SK-N-SH treated with all-trans-retinoic acid at 6 μM for 48 hours (cell line): ENCODE measurements around the gene PRXL2B.

Source experiments
- ATAC-seq: fragments of 200-7000 bp; cut with Tn5 transposase; 3 replicates; pipeline ENCODE4 v1.9.1; 2020; ENCODE audit warnings: mild to moderate bottlenecking, moderate library complexity
- ARNTL ChIP-seq: fragments of 450-650 bp; formaldehyde crosslinking; IDR thresholded peaks from 2 replicates; pipeline ENCODE4 v1.5.0; 2020; ENCODE audit warnings: low read depth, mild to moderate bottlenecking, moderate library complexity, borderline replicate concordance
- BACH2 ChIP-seq: fragments of 250-450 bp; sonication (Bioruptor Pico); IDR thresholded peaks from 2 replicates; pipeline ENCODE4 v1.9.0; 2021; ENCODE audit warnings: mild to moderate bottlenecking, borderline replicate concordance
- ESRRG ChIP-seq: fragments of 250-450 bp; sonication (Bioruptor Pico); IDR thresholded peaks from 2 replicates; pipeline ENCODE4 v1.6.1; 2021; ENCODE audit warnings: mild to moderate bottlenecking
- ISL1 ChIP-seq: fragments of 250-450 bp; sonication (Bioruptor Pico); IDR thresholded peaks from 2 replicates; pipeline ENCODE4 v2.1.2; 2022; ENCODE audit warnings: mild to moderate bottlenecking, moderate library complexity
- OSR1 ChIP-seq: fragments of 250-450 bp; sonication (Bioruptor Pico); IDR thresholded peaks from 2 replicates; pipeline ENCODE4 v1.8.0; 2022; ENCODE audit warnings: moderate library complexity, mild to moderate bottlenecking, inconsistent platforms
- PPARA ChIP-seq: fragments of 250-450 bp; sonication (Bioruptor Pico); IDR thresholded peaks from 2 replicates; pipeline ENCODE4 v1.5.0; 2020; ENCODE audit warnings: mild to moderate bottlenecking, borderline replicate concordance
- RARB ChIP-seq: fragments of 250-450 bp; sonication (Bioruptor Pico); IDR thresholded peaks from 2 replicates; pipeline ENCODE4 v1.8.0; 2021; ENCODE audit warnings: mild to moderate bottlenecking, moderate library complexity
- TCF4 ChIP-seq: fragments of 250-450 bp; sonication (Bioruptor Pico); IDR thresholded peaks from 2 replicates; pipeline ENCODE4 v1.8.0; 2021; ENCODE audit warnings: mild to moderate bottlenecking, moderate library complexity, borderline replicate concordance
- TOX ChIP-seq: fragments of 250-450 bp; sonication (Bioruptor Pico); IDR thresholded peaks from 2 replicates; pipeline ENCODE4 v1.8.0; 2021; ENCODE audit warnings: mild to moderate bottlenecking, moderate library complexity, borderline replicate concordance
- ZC3H10 ChIP-seq: fragments of 250-450 bp; sonication (Bioruptor Pico); IDR thresholded peaks from 2 replicates; pipeline ENCODE4 v1.5.1; 2021; ENCODE audit warnings: mild to moderate bottlenecking, moderate library complexity
- ZFP3 ChIP-seq: fragments of 250-450 bp; sonication (Bioruptor Pico); IDR thresholded peaks from 2 replicates; pipeline ENCODE4 v1.5.0; 2020; ENCODE audit warnings: mild to moderate bottlenecking, moderate library complexity
- ZNF565 ChIP-seq: fragments of 450-650 bp; formaldehyde crosslinking; conservative IDR thresholded peaks from 2 replicates; pipeline ENCODE4 v1.5.0; 2020; ENCODE audit warnings: low read depth, mild to moderate bottlenecking, moderate library complexity
- ZNF70 ChIP-seq: fragments of 450-650 bp; formaldehyde crosslinking; IDR thresholded peaks from 2 replicates; pipeline ENCODE4 v1.5.0; 2020; ENCODE audit warnings: mild to moderate bottlenecking, moderate library complexity
- ZNF8 ChIP-seq: fragments of 450-650 bp; formaldehyde crosslinking; IDR thresholded peaks from 2 replicates; pipeline ENCODE4 v1.5.0; 2020; ENCODE audit warnings: mild to moderate bottlenecking, moderate library complexity
- TF ChIP-seq, protein P1 (sequence below): fragments of 250-450 bp; sonication (Bioruptor Pico); IDR thresholded peaks from 2 replicates; pipeline ENCODE4 v1.8.0; 2021; ENCODE audit warnings: low read depth, mild to moderate bottlenecking, moderate library complexity, borderline replicate concordance
- TF ChIP-seq, protein P2 (sequence below): fragments of 250-450 bp; sonication (Bioruptor Pico); IDR thresholded peaks from 2 replicates; pipeline ENCODE4 v1.5.0; 2020; ENCODE audit warnings: mild to moderate bottlenecking, moderate library complexity
- TF ChIP-seq, protein P3 (sequence below): fragments of 250-450 bp; sonication (Bioruptor Pico); IDR thresholded peaks from 2 replicates; pipeline ENCODE4 v1.8.0; 2020; ENCODE audit warnings: mild to moderate bottlenecking, moderate library complexity, borderline replicate concordance

PRXL2B gene

DNA sequence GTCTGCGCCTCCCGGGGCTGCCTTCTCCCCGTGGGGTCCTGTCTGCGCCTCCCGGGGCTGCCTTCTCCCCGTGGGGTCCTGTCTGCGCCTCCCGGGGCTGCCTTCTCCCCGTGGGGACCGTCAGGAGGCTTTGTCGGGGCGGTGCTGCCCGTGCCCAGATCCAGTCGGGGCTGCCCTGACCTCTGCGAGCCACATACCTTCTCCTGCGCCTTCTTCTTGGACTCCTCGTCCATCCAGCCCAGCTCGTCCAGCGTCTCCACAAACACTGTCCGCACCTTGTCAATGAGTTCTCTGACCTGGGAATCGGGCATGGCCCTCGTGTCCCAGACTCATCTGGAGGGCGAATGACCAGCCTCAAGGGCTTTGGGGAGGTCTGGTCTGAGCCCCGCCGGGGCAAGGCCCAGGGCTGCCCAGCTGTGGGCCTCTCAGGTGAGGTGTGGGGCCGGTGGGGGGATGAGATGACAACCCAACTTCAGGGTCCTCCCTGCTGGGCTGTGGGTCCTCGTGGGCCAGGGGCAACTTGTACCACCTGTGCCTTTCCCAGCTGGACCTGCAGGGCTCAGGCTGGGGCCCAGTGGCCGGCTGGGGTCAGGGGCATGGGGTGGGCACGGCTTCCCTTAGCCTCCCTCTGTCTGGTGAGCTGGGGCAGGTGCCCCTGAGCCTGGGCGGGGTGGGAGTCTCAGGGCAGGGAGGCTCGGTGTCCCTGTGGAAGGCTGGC is 9.4 kb downstream of the PRXL2B start:
- ATAC-seq = no peak
- TF ChIP-seq RARB (CRISPR knock-in tag) (no peak), ESRRG (no peak), ISL1 (CRISPR knock-in tag) (no peak), ZFP3 (CRISPR knock-in tag) (no peak), ARNTL (CRISPR knock-in tag) (no peak), TCF4 (CRISPR knock-in tag) (no peak), PPARA (CRISPR knock-in tag) (no peak)

DNA sequence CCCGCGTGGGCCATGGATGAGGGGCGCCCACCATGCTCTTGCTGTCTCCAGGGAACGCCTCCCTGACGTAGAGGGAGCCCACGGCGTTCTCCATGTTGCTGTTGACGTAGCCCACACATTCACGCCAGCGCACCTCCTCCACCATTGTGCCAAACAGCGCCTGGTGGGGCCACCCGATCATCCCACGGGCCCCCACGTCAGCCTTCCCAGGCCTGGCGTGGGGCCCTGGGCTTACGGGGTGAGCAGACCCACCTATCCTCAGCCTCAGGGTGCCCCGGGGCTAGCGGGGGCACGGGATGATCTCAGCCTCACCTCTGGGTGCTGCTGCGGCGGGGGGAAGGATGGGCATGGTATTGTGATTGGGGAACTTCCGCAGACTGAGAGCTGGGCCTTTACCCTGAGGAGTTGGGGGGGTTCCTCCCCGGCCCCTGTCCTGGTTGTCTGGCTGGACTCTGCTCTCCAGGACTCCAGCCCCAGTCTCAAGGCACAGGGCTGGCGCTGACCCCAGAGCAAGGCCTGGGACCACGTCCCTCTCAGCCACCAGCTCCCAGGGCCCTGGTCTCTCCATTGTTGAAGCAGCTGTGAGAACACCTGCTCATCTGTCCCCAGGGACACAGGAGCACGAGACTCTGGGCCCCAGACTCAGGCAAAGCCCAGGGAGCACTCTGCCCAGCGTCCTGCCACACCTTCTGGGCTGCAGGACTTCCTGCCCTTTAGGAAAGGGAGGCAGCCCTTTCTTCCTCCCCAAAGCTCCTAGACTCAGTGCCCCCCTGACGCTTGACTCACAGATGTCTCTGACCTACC is 10.2 kb downstream of the PRXL2B start:
- no peak for ATAC-seq
- TF ChIP-seq ESRRG = no peak
- TF ChIP-seq, protein P1, sequence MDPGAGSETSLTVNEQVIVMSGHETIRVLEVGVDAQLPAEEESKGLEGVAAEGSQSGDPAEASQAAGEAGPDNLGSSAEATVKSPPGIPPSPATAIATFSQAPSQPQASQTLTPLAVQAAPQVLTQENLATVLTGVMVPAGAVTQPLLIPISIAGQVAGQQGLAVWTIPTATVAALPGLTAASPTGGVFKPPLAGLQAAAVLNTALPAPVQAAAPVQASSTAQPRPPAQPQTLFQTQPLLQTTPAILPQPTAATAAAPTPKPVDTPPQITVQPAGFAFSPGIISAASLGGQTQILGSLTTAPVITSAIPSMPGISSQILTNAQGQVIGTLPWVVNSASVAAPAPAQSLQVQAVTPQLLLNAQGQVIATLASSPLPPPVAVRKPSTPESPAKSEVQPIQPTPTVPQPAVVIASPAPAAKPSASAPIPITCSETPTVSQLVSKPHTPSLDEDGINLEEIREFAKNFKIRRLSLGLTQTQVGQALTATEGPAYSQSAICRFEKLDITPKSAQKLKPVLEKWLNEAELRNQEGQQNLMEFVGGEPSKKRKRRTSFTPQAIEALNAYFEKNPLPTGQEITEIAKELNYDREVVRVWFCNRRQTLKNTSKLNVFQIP (CRISPR knock-in tag) = no peak
- no peak for TF ChIP-seq OSR1 (CRISPR knock-in tag)
- no peak for TF ChIP-seq PPARA (CRISPR knock-in tag)
- TF ChIP-seq, protein P2, sequence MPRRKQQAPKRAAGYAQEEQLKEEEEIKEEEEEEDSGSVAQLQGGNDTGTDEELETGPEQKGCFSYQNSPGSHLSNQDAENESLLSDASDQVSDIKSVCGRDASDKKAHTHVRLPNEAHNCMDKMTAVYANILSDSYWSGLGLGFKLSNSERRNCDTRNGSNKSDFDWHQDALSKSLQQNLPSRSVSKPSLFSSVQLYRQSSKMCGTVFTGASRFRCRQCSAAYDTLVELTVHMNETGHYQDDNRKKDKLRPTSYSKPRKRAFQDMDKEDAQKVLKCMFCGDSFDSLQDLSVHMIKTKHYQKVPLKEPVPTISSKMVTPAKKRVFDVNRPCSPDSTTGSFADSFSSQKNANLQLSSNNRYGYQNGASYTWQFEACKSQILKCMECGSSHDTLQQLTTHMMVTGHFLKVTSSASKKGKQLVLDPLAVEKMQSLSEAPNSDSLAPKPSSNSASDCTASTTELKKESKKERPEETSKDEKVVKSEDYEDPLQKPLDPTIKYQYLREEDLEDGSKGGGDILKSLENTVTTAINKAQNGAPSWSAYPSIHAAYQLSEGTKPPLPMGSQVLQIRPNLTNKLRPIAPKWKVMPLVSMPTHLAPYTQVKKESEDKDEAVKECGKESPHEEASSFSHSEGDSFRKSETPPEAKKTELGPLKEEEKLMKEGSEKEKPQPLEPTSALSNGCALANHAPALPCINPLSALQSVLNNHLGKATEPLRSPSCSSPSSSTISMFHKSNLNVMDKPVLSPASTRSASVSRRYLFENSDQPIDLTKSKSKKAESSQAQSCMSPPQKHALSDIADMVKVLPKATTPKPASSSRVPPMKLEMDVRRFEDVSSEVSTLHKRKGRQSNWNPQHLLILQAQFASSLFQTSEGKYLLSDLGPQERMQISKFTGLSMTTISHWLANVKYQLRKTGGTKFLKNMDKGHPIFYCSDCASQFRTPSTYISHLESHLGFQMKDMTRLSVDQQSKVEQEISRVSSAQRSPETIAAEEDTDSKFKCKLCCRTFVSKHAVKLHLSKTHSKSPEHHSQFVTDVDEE (CRISPR knock-in tag) = no peak
- TF ChIP-seq ZFP3 (CRISPR knock-in tag) = no peak
- TF ChIP-seq TOX (CRISPR knock-in tag) = no peak

DNA sequence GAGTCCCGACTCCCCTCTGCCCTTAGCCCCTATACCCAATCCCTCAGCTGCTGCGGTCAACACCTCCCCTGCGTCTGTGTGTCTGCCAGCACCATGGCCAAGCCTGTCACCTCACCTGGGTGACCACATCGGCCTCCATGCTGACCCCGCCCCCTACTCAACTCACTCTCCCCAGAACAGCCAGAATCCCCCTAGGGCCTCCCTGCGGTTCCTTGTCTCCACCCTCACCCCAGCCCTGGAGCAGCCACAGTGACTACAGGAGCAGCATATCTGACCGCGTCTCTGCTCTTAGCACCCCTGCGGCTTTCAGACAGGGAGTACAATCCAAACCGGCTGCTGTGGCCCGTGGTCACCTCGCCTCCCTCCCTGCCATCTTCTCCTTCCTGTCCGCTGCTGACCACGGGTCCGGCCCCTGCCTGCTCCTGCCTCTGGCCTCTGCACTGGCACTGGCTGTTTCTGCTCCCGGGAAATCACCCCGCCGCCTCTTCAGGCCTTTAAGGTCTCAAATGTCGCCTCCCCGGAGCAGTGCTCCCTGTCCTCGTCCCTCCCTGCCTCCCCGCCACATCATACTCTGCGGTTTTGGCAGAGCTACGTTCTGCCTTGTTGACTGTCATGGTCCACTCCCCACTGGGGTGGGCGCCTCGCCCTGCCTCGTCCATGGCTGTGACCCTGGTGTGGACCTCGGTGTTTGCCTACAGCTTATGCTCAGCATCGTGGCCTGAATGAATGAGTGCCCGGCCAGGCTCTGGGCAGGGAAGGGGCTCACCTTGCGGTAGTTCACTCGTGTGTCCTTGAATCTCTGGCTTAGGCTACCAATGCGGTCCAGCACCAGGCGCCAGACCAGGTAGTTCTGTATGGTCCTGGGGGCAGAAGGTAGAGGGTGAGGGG is 11.1 kb downstream of the PRXL2B start:
- ATAC-seq = no peak
- no peak for TF ChIP-seq ZNF70
- TF ChIP-seq, protein P1 (CRISPR knock-in tag) = no peak
- TF ChIP-seq TOX (CRISPR knock-in tag) = no peak
- TF ChIP-seq, protein P3, sequence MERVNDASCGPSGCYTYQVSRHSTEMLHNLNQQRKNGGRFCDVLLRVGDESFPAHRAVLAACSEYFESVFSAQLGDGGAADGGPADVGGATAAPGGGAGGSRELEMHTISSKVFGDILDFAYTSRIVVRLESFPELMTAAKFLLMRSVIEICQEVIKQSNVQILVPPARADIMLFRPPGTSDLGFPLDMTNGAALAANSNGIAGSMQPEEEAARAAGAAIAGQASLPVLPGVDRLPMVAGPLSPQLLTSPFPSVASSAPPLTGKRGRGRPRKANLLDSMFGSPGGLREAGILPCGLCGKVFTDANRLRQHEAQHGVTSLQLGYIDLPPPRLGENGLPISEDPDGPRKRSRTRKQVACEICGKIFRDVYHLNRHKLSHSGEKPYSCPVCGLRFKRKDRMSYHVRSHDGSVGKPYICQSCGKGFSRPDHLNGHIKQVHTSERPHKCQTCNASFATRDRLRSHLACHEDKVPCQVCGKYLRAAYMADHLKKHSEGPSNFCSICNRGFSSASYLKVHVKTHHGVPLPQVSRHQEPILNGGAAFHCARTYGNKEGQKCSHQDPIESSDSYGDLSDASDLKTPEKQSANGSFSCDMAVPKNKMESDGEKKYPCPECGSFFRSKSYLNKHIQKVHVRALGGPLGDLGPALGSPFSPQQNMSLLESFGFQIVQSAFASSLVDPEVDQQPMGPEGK (CRISPR knock-in tag) = no peak

DNA sequence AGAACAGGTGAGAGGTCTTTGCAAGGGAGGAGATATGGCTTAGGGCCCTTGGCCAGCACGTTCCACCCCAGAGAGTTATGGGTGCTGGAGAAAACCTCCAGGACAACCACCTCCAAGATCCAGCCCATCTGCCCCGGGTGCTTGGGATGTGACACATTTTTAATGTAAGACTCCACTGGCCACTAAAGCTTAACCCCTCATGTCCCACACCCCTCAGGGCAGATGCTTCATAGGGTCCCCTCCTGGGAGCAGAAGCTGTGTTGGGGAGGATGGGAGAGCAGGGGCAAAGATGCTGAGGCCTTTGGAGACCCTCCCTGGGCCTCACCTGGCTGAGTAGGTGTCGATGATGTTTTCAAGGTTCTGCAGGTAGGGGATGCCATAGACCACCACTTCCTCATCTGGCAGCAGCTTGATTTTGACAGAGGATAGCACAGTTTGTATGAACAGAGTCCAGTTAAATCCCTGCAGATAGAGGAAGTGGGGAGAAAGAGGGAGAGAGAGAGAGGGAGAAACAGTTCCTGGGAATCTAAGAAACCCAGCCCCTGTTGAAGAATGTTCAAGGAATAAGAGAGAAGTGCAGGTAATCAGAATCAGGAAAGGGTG is 11.9 kb downstream of the PRXL2B start:
- no peak for ATAC-seq
- TF ChIP-seq TOX (CRISPR knock-in tag) (no peak), ESRRG (no peak), PPARA (CRISPR knock-in tag) (no peak), ZC3H10 (CRISPR knock-in tag) (no peak), ZNF565 (CRISPR knock-in tag) (no peak), ISL1 (CRISPR knock-in tag) (no peak), RARB (CRISPR knock-in tag) (no peak), OSR1 (CRISPR knock-in tag) (no peak), BACH2 (no peak), ZFP3 (CRISPR knock-in tag) (no peak), ZNF8 (CRISPR knock-in tag) (no peak)
- TF ChIP-seq, protein P3 (CRISPR knock-in tag) = no peak
- TF ChIP-seq, protein P2 (CRISPR knock-in tag) = no peak
